ENCODE measurements around the gene SUV39H1.

DNA sequence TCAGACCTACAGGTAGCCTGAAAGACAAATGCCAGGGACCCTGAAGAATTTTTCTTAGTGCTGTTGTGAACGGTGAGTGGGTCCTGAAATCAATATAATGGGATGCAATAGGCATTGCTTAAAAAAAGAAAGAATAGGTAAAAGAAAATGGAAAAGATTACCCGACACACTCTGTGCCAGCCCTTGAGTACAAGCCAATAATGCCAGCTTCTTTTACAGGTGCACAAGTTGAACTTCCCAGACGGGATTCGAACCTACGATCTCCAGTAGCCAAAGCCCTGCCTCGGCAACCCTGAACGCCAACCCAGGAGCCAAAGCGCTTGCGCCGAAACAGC is 40.3 kb downstream of the SUV39H1 start:
- TF ChIP-seq, protein P1, sequence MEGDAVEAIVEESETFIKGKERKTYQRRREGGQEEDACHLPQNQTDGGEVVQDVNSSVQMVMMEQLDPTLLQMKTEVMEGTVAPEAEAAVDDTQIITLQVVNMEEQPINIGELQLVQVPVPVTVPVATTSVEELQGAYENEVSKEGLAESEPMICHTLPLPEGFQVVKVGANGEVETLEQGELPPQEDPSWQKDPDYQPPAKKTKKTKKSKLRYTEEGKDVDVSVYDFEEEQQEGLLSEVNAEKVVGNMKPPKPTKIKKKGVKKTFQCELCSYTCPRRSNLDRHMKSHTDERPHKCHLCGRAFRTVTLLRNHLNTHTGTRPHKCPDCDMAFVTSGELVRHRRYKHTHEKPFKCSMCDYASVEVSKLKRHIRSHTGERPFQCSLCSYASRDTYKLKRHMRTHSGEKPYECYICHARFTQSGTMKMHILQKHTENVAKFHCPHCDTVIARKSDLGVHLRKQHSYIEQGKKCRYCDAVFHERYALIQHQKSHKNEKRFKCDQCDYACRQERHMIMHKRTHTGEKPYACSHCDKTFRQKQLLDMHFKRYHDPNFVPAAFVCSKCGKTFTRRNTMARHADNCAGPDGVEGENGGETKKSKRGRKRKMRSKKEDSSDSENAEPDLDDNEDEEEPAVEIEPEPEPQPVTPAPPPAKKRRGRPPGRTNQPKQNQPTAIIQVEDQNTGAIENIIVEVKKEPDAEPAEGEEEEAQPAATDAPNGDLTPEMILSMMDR (IDR thresholded peaks at IDR 0.05) = no peak
- no peak for TF ChIP-seq POLR2A (IDR thresholded peaks at IDR 0.05)
